ENCODE results near the gene FBXO28. TPM values are rescaled to one million over a fixed set of nuclear protein-coding genes. Genes with fewer than 3 reads are reported as not detected.

Gene FBXO28
- total and polyA plus RNA-seq, 7 donors: 10.2 to 32.7 (median 21.9) TPM

- H3K9me3 ChIP-seq: no peaks in the 10 kb centered on the region
- H3K4me3 ChIP-seq: no peak overlapping the region
- H3K27me3 ChIP-seq: no peaks in the 10 kb centered on the region
- intact Hi-C loops (cut with DNase I): no loop called here
- DNase-seq: no peak
- TF ChIP-seq CTCF (IDR thresholded peaks at IDR 0.05) (no peak), POLR2AphosphoS5 (IDR thresholded peaks at IDR 0.05) (no peak), POLR2A (IDR thresholded peaks at IDR 0.05) (no peak), EP300 (IDR thresholded peaks at IDR 0.05) (no peak)
- H3K4me1 ChIP-seq: no peaks in the 10 kb centered on the region
- H3K36me3 ChIP-seq: peaks cover 0 to 12% (median 0%) of the 10 kb centered on the region in 4 donors
- H3K27ac ChIP-seq: no peak overlapping the region
- WGBS, 2 donors: 68 to 85% methylated on average over 1 of the region's 1 CpG
These were observed 35.8 kb downstream of the FBXO28 start for GRCh38 chr1:224149709-224150108.

- peaks cover 0 to 22% (median 3%) of the 10 kb centered on the region in 4 donors for H3K36me3 ChIP-seq
- intact Hi-C loops (cut with DNase I): no loop called here
- WGBS, 2 donors: 79 to 96% methylated on average over 3 of the region's 3 CpGs
- H3K27ac ChIP-seq: no peak overlapping the region
- H3K9me3 ChIP-seq: no peaks in the 10 kb centered on the region
- TF ChIP-seq CTCF (IDR thresholded peaks at IDR 0.05): no peak
- no peak for TF ChIP-seq POLR2A (IDR thresholded peaks at IDR 0.05)
- TF ChIP-seq POLR2AphosphoS5 (IDR thresholded peaks at IDR 0.05): no peak
- no peak for TF ChIP-seq EP300 (IDR thresholded peaks at IDR 0.05)
- no peaks in the 10 kb centered on the region for H3K27me3 ChIP-seq
- H3K4me3 ChIP-seq: no peak overlapping the region
- no peaks in the 10 kb centered on the region for H3K4me1 ChIP-seq
- DNase-seq: no peak
These were observed 37.2 kb downstream of the FBXO28 start for GRCh38 chr1:224151117-224151516.

- no peak for DNase-seq
- Histone ChIP-seq H3K4me3 (no peak overlapping the region), H3K27ac (no peak overlapping the region), H3K27me3 (no peaks in the 10 kb centered on the region), H3K4me1 (no peaks in the 10 kb centered on the region), H3K9me3 (no peaks in the 10 kb centered on the region), H3K36me3 (peaks cover 6 to 73% (median 20%) of the 10 kb centered on the region in 4 donors)
- intact Hi-C loops (cut with DNase I): no loop called here
- 94 to 95% methylated on average over 11 of the region's 11 CpGs for WGBS, 2 donors
- TF ChIP-seq POLR2A (IDR thresholded peaks at IDR 0.05) (no peak), EP300 (IDR thresholded peaks at IDR 0.05) (no peak), CTCF (IDR thresholded peaks at IDR 0.05) (no peak), POLR2AphosphoS5 (IDR thresholded peaks at IDR 0.05) (no peak)
These were observed 43.4 kb downstream of the FBXO28 start for GRCh38 chr1:224157316-224157715.

GRCh38 chr1:224159541-224159940 is 45.6 kb downstream of the FBXO28 start:
- TF ChIP-seq CTCF (IDR thresholded peaks at IDR 0.05): no peak
- no peak for TF ChIP-seq EP300 (IDR thresholded peaks at IDR 0.05)
- no peak for TF ChIP-seq POLR2AphosphoS5 (IDR thresholded peaks at IDR 0.05)
- Histone ChIP-seq H3K9me3 (no peaks in the 10 kb centered on the region), H3K4me1 (no peaks in the 10 kb centered on the region), H3K27ac (no peak overlapping the region), H3K36me3 (peaks cover 6 to 63% (median 20%) of the 10 kb centered on the region in 4 donors), H3K27me3 (no peaks in the 10 kb centered on the region), H3K4me3 (no peak overlapping the region)
- intact Hi-C loops (cut with DNase I): no loop called here
- 74 to 75% methylated on average over 6 of the region's 6 CpGs for WGBS, 2 donors
- no peak for DNase-seq

DNA sequence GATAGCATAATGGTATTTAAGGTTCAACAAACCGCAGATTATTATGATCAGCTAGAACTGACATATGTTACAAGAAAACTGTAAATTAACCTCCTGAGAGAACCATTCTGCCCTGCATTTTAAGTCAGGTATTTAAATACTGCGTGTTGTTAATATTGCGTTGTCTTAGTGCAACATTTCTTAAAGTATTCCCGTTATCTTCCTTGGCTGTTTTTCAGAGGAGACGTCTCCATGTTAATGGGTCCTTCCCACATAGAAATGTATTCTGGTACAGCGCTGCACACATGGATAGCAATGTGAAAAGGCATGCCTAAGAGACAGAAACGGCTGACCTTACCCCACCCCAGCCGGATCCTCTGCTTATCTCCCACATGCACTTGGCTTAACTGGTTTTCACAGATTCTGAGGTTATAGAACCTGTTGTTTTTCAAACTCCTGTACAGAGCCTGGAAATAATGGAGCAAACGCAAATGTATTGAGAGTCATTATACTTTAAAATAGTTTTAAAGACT is 46.3 kb downstream of the FBXO28 start:
- Histone ChIP-seq H3K27me3 (no peaks in the 10 kb centered on the region), H3K4me3 (no peak overlapping the region), H3K9me3 (no peaks in the 10 kb centered on the region), H3K4me1 (no peaks in the 10 kb centered on the region), H3K36me3 (peaks cover 6 to 62% (median 20%) of the 10 kb centered on the region in 4 donors), H3K27ac (no peak overlapping the region)
- 94% methylated on average over 9 of the region's 9 CpGs for WGBS, 2 donors
- TF ChIP-seq CTCF (IDR thresholded peaks at IDR 0.05): no peak
- no peak for TF ChIP-seq EP300 (IDR thresholded peaks at IDR 0.05)
- no peak for TF ChIP-seq POLR2AphosphoS5 (IDR thresholded peaks at IDR 0.05)
- no peak for TF ChIP-seq POLR2A (IDR thresholded peaks at IDR 0.05)
- no peak for DNase-seq
- intact Hi-C loops (cut with DNase I): no loop called here

Measured in sigmoid colon (tissue), 7 donors.